K562 (cell line): ENCODE measurements around the gene ZNF8.

Source experiments
- ESRRA ChIP-seq: fragments of 450-650 bp; IDR thresholded peaks from 2 replicates; pipeline ENCODE4 v1.6.1; 2014; ENCODE audit warnings: low read depth, mild to moderate bottlenecking, moderate library complexity, borderline replicate concordance
- KLF16 ChIP-seq: IDR thresholded peaks from 2 replicates; pipeline ENCODE4 v1.6.1; 2016; ENCODE audit warnings: antibody characterized with exemption
- MAFK ChIP-seq: IDR thresholded peaks from 2 replicates; pipeline ENCODE4 v1.6.1; 2011; ENCODE audit warnings: low read length, improper control_type of control experiment
- MAZ ChIP-seq, 2 experiments: fragments of 450-650 bp in 1 of 2; sonication (generic) in 1 of 2; formaldehyde crosslinking; IDR thresholded peaks in 1 of 2; conservative IDR thresholded peaks in 1 of 2; 2 replicates each; pipeline versions ENCODE4 v1.4.0 to v1.5.0; 2020; ENCODE audit warnings: mild to moderate bottlenecking in 1 of 2, missing genetic modification reagents in 1 of 2
- MYC ChIP-seq, 2 experiments: fragments of 250-450 bp in 1 of 2; sonication (Bioruptor Pico) in 1 of 2; IDR thresholded peaks; 2 replicates each; pipeline versions ENCODE4 v1.5.1 to v1.6.1; 2012 to 2021; ENCODE audit warnings: low read depth in 2 of 2, borderline replicate concordance in 1 of 2, improper control_type of control experiment in 1 of 2, low read length in 1 of 2, mild to moderate bottlenecking in 1 of 2, moderate library complexity in 1 of 2
- ZBTB7A ChIP-seq: IDR thresholded peaks from 2 replicates; pipeline ENCODE4 v1.6.1; 2011; ENCODE audit warnings: low read depth, mild to moderate bottlenecking, low read length, moderate library complexity, borderline replicate concordance; ENCODE audit not compliant: control insufficient read depth
- ZNF133 ChIP-seq: fragments of 250-450 bp; sonication (Bioruptor Pico); IDR thresholded peaks from 2 replicates; pipeline ENCODE4 v1.4.0; 2020; ENCODE audit warnings: mild to moderate bottlenecking
- TF ChIP-seq, protein P1 (sequence below): fragments of 150-350 bp; IDR thresholded peaks from 2 replicates; pipeline ENCODE4 v1.6.1; 2014; ENCODE audit warnings: low read depth, mild to moderate bottlenecking, low read length, borderline replicate concordance
- TF ChIP-seq, protein P2 (sequence below), 3 experiments: IDR thresholded peaks in 2 of 3; conservative IDR thresholded peaks in 1 of 3; 2 replicates each; pipeline ENCODE4 v1.5.1; 2011 to 2012; ENCODE audit warnings: low read length in 3 of 3, mild to moderate bottlenecking in 3 of 3, control low read depth in 2 of 3, improper control_type of control experiment in 1 of 3, inconsistent platforms in 1 of 3, low read depth in 1 of 3, mixed read lengths in 1 of 3, moderate library complexity in 1 of 3; ENCODE audit not compliant: insufficient read depth in 2 of 3
- TF ChIP-seq, protein P3 (sequence below): fragments of 450-650 bp; IDR thresholded peaks from 2 replicates; pipeline ENCODE4 v1.6.1; 2016; ENCODE audit warnings: antibody characterized with exemption

DNA sequence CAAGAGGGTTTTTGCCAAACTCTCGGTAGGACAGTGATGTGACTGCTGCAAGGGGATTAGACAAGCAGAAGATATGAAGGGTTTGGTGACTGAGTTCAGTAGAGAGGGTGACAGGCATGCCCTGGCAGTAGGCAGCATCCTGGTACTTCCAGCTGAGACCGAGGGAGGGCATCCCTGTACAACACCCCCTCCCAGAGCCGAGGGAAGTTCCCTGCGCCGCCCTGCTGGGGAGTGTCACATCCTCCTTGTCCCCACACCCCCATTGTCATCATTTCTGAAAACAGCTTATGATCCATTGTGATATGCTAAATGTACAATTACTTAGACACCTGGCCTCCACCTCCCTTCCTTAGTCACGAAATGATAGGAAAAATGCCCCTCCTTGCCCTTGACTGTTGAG is 35.4 kb upstream of the ZNF8 start:
- TF ChIP-seq MAZ (CRISPR knock-in tag; conservative IDR thresholded peaks at IDR 0.05 in 1 of 2, IDR thresholded peaks at IDR 0.05 in 1 of 2): no peak
- no peak for TF ChIP-seq MYC (IDR thresholded peaks at IDR 0.05; ENCODE audit: low read depth, low read length)
- TF ChIP-seq MYC (CRISPR knock-in tag; IDR thresholded peaks at IDR 0.05; ENCODE audit: borderline replicate concordance, low read depth): no peak
- TF ChIP-seq, protein P1, sequence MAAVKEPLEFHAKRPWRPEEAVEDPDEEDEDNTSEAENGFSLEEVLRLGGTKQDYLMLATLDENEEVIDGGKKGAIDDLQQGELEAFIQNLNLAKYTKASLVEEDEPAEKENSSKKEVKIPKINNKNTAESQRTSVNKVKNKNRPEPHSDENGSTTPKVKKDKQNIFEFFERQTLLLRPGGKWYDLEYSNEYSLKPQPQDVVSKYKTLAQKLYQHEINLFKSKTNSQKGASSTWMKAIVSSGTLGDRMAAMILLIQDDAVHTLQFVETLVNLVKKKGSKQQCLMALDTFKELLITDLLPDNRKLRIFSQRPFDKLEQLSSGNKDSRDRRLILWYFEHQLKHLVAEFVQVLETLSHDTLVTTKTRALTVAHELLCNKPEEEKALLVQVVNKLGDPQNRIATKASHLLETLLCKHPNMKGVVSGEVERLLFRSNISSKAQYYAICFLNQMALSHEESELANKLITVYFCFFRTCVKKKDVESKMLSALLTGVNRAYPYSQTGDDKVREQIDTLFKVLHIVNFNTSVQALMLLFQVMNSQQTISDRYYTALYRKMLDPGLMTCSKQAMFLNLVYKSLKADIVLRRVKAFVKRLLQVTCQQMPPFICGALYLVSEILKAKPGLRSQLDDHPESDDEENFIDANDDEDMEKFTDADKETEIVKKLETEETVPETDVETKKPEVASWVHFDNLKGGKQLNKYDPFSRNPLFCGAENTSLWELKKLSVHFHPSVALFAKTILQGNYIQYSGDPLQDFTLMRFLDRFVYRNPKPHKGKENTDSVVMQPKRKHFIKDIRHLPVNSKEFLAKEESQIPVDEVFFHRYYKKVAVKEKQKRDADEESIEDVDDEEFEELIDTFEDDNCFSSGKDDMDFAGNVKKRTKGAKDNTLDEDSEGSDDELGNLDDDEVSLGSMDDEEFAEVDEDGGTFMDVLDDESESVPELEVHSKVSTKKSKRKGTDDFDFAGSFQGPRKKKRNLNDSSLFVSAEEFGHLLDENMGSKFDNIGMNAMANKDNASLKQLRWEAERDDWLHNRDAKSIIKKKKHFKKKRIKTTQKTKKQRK: no peak
- no peak for TF ChIP-seq ZBTB7A
- no peak for TF ChIP-seq ZNF133 (CRISPR knock-in tag)
- TF ChIP-seq, protein P2, sequence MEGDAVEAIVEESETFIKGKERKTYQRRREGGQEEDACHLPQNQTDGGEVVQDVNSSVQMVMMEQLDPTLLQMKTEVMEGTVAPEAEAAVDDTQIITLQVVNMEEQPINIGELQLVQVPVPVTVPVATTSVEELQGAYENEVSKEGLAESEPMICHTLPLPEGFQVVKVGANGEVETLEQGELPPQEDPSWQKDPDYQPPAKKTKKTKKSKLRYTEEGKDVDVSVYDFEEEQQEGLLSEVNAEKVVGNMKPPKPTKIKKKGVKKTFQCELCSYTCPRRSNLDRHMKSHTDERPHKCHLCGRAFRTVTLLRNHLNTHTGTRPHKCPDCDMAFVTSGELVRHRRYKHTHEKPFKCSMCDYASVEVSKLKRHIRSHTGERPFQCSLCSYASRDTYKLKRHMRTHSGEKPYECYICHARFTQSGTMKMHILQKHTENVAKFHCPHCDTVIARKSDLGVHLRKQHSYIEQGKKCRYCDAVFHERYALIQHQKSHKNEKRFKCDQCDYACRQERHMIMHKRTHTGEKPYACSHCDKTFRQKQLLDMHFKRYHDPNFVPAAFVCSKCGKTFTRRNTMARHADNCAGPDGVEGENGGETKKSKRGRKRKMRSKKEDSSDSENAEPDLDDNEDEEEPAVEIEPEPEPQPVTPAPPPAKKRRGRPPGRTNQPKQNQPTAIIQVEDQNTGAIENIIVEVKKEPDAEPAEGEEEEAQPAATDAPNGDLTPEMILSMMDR (IDR thresholded peaks at IDR 0.05 in 2 of 3, conservative IDR thresholded peaks at IDR 0.05 in 1 of 3; ENCODE audit: insufficient read depth in 2 of 3, low read depth in 1 of 3, low read length in 3 of 3): 0 out of 6 replicates have a peak, but pooled peaks of 1 of the 3 experiments have one; percentile 31
- no peak for TF ChIP-seq ESRRA
- TF ChIP-seq KLF16: no peak
- TF ChIP-seq, protein P3, sequence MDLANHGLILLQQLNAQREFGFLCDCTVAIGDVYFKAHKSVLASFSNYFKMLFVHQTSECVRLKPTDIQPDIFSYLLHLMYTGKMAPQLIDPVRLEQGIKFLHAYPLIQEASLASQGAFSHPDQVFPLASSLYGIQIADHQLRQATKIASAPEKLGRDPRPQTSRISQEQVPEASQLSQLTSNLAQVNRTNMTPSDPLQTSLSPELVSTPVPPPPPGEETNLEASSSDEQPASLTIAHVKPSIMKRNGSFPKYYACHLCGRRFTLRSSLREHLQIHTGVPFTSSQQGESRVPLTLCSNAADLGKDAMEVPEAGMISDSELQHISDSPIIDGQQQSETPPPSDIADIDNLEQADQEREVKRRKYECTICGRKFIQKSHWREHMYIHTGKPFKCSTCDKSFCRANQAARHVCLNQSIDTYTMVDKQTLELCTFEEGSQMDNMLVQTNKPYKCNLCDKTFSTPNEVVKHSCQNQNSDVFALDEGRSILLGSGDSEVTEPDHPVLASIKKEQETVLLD: no peak
- no peak for TF ChIP-seq MAFK
